ENCODE measurements around the gene RHEBL1. TPM values are rescaled to one million over a fixed set of nuclear protein-coding genes. Genes with fewer than 3 reads are reported as not detected.

The RHEBL1 gene
- total and polyA plus RNA-seq, 2 of the 8 experiments (the other 6 are each of a cell fraction or from before 2014, with no cell fraction given): 7.5 to 9.4 TPM

DNA sequence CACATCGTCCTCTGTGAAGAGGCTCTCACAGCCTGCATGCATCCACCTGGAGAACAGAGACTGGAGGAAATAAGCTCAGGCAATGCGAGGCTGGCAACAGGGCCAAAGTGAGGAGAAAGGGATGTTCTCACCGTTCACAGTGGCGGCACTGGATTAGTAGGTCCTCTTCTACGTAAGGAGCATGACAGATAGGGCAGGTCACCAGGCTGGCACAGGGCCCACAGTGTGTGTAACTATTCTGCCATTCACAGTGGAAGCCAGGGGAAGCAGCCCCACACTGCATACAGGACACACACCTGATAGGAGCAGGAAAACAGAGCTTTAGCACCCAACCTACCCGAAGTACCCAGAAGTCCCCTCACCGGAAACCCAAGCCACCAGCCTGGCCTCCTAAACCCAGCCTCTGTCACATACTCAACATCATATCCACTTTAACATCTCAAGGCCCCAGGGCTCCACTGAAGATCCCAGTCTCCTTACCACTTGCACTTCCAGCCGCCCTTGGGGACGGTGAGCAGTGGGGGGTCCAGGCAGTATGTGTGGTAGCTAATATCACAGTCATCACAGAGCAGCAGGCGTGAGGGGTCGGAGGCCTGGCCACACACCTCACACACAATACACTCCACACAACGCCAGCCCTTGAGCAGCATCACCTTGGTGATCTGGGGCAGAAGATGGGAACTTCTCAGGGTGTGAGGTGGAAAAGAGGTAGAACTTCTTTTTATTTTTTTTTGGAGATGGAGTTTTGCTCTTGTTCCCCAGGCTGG is 23.5 kb downstream of the RHEBL1 start:
- no peak overlapping the region for H3K4me3 ChIP-seq (ENCODE audit: extremely low read depth in 1 of 4, insufficient read depth in 2 of 4, low read depth in 3 of 4, low read length in 4 of 4)
- FAIRE-seq (no peak), DNase-seq (ENCODE audit: low read depth in 1 of 2, low spot score in 2 of 2) (no peak)
- H3K4me1 ChIP-seq (replicated peaks in 1 of 4; ENCODE audit: control insufficient read depth in 3 of 4, insufficient read depth in 4 of 4, low read length in 3 of 4): no peaks in the 10 kb centered on the region
- WGBS, 2 experiments (ENCODE audit: extremely low coverage in 1 of 2, insufficient coverage in 1 of 2, insufficient read length in 1 of 2, insufficient replicate concordance in 2 of 2, low coverage in 1 of 2, low lambda C conversion rate in 2 of 2, missing lambda C conversion rate in 1 of 2): 91% methylated on average over 12 of the region's 12 CpGs; no CpG with 5 or more reads in 1 of the 2 experiments
- H4K91ac ChIP-seq (replicated peaks; ENCODE audit: insufficient read length, low read length): no peak overlapping the region
- peaks cover 21 to 37% of the 10 kb centered on the region in 2 experiments for H4K20me1 ChIP-seq (replicated peaks in 1 of 2; ENCODE audit: control insufficient read depth in 1 of 2, insufficient read depth in 2 of 2, low read length in 2 of 2)
- H2BK5ac ChIP-seq (ENCODE audit: low read depth, low read length): no peak overlapping the region
- H3K4ac ChIP-seq (replicated peaks; ENCODE audit: insufficient read length, low read depth, low read length): no peak overlapping the region
- H3K23ac ChIP-seq (ENCODE audit: insufficient read length): no peak overlapping the region
- no peak overlapping the region for H3K27ac ChIP-seq (ENCODE audit: low read depth, low read length)
- H3K56ac ChIP-seq (replicated peaks; ENCODE audit: insufficient read length, low read depth, low read length): no peak overlapping the region
- no peak overlapping the region for H2BK12ac ChIP-seq (ENCODE audit: low read depth, low read length)
- no peaks in the 10 kb centered on the region for H3K79me2 ChIP-seq (ENCODE audit: control insufficient read depth in 1 of 2, insufficient read depth in 2 of 2, low read length in 2 of 2)
- no peak overlapping the region for H3K14ac ChIP-seq (ENCODE audit: insufficient read length)
- no peak overlapping the region for H2BK20ac ChIP-seq (ENCODE audit: low read length)
- no peak overlapping the region for H2AK5ac ChIP-seq (ENCODE audit: low read depth, low read length)
- no peak overlapping the region for H2BK120ac ChIP-seq (replicated peaks; ENCODE audit: low read depth, low read length)
- no peak overlapping the region for H2BK15ac ChIP-seq (ENCODE audit: low read length)
- no peaks in the 10 kb centered on the region for H3K27me3 ChIP-seq (replicated peaks in 1 of 4; ENCODE audit: control insufficient read depth in 3 of 4, extremely low read depth in 1 of 4, insufficient read depth in 3 of 4, low read length in 3 of 4)
- H3K23me2 ChIP-seq (ENCODE audit: low read depth, low read length): no peaks in the 10 kb centered on the region
- no peak overlapping the region for H3K9ac ChIP-seq (replicated peaks in 1 of 4; ENCODE audit: extremely low read depth in 1 of 4, low read depth in 3 of 4, low read length in 3 of 4)
- ChIA-PET POLR2A (ENCODE audit: partially characterized antibody) (interaction anchor here (2.3 to 21.2 kb wide), 3 partner anchors 9 to 59 kb away, joined by 5 to 339 read pairs (median 13); no protein-coding TSS in a partner anchor), CTCF (ENCODE audit: partially characterized antibody) (interaction anchor here (1.2 to 9.1 kb wide), 6 partner anchors 8 to 43 kb away, joined by 3 to 126 read pairs (median 29); no protein-coding TSS in a partner anchor)
- peaks cover 55 to 87% (median 84%) of the 10 kb centered on the region in 4 experiments for H3K36me3 ChIP-seq (ENCODE audit: control insufficient read depth in 2 of 4, insufficient read depth in 4 of 4, low read length in 3 of 4)
- no peaks in the 10 kb centered on the region for H3K9me3 ChIP-seq (ENCODE audit: insufficient read depth in 2 of 2, low read depth in 1 of 2, low read length in 1 of 2)
- no peak overlapping the region for H3K18ac ChIP-seq (ENCODE audit: extremely low read depth, low read length)
- H3K79me1 ChIP-seq (ENCODE audit: low read depth, low read length): no peaks in the 10 kb centered on the region; the same call in 1 of the 2 replicates
- H4K8ac ChIP-seq (ENCODE audit: extremely low read depth, insufficient read depth, low read length): no peak overlapping the region; the same call in 1 of the 2 replicates
- no peak overlapping the region for H3K4me2 ChIP-seq (ENCODE audit: insufficient read depth in 1 of 2, low read depth in 2 of 2, low read length in 2 of 2)
- H2AFZ ChIP-seq (ENCODE audit: low read length): no peak overlapping the region
- no peak overlapping the region for H4K5ac ChIP-seq (ENCODE audit: insufficient read length, low read depth, low read length)
- TF ChIP-seq CBX8 (IDR thresholded peaks at IDR 0.05; ENCODE audit: borderline replicate concordance, low read depth, low read length) (no peak), CHD2 (IDR thresholded peaks at IDR 0.05; ENCODE audit: low read length) (no peak), POLR2A (IDR thresholded peaks at IDR 0.05; ENCODE audit: control extremely low read depth in 1 of 2, low read depth in 2 of 2, low read length in 2 of 2) (no peak), CBX5 (IDR thresholded peaks at IDR 0.05; ENCODE audit: low read depth, low read length) (no peak), GTF2F1 (IDR thresholded peaks at IDR 0.05; ENCODE audit: borderline replicate concordance, low read depth, low read length) (no peak), SP1 (IDR thresholded peaks at IDR 0.05; ENCODE audit: low read depth, low read length) (no peak), KDM1A (IDR thresholded peaks at IDR 0.05; ENCODE audit: borderline replicate concordance, low read length) (no peak), RXRA (IDR thresholded peaks at IDR 0.05; ENCODE audit: insufficient read depth, low read depth, low read length) (no peak), BACH1 (IDR thresholded peaks at IDR 0.05; ENCODE audit: low read length) (no peak), CREB1 (IDR thresholded peaks at IDR 0.05) (no peak), FOSL1 (IDR thresholded peaks at IDR 0.05; ENCODE audit: insufficient read depth, low read depth, low read length) (no peak)
- TF ChIP-seq, protein P1, sequence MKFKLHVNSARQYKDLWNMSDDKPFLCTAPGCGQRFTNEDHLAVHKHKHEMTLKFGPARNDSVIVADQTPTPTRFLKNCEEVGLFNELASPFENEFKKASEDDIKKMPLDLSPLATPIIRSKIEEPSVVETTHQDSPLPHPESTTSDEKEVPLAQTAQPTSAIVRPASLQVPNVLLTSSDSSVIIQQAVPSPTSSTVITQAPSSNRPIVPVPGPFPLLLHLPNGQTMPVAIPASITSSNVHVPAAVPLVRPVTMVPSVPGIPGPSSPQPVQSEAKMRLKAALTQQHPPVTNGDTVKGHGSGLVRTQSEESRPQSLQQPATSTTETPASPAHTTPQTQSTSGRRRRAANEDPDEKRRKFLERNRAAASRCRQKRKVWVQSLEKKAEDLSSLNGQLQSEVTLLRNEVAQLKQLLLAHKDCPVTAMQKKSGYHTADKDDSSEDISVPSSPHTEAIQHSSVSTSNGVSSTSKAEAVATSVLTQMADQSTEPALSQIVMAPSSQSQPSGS (IDR thresholded peaks at IDR 0.05; ENCODE audit: low read length): no peak

All from H1 (cell line).